Gastrocnemius medialis (tissue), 4 donors: ENCODE measurements around the gene BEND6.
"Not testable (repeated sequence)": the region's sequence is repeated elsewhere in the genome, so short reads cannot be mapped to it uniquely, and the experiment has no call there.

Experiments used
- POLR2A ChIP-seq, 2 donors: fragments of 450-650 bp; IDR thresholded peaks; one replicate each; pipeline ENCODE4 v1.6.1; 2017; ENCODE audit warnings: antibody characterized with exemption in 2 of 2, mild to moderate bottlenecking in 2 of 2, moderate library complexity in 2 of 2
- TF ChIP-seq, protein P1 (sequence below), 5 experiments: fragments of 450-650 bp in 3 of 5; fragments of 200-600 bp in 2 of 5; sonication (generic) in 2 of 5; IDR thresholded peaks in 4 of 5; conservative IDR thresholded peaks in 1 of 5; 1 replicate in 4 of 5; 2 replicates in 1 of 5; pipeline ENCODE4 v1.5.1; 2016 to 2019; ENCODE audit warnings: antibody characterized with exemption in 5 of 5, mild to moderate bottlenecking in 3 of 5, moderate library complexity in 3 of 5

DNA sequence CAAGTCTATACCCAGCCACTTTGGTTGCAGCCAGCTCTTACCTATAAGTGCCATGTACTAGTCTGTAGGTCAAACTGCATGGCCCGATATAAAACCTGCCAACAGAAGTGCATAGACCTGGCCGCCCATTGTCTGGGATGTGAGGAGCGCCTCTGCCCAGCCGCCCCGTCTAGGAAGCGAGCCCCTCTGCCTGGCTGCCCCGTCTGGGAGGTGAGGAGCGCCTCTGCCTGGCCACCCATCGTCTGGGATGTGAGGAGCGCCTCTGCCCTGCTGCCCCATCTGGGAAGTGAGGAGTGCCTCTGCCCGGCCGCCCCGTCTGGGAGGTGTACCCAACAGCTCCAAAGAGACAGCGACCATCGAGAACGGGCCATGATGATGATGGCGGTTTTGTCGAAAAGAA is 44.8 kb downstream of the BEND6 start:
- TF ChIP-seq, protein P1, sequence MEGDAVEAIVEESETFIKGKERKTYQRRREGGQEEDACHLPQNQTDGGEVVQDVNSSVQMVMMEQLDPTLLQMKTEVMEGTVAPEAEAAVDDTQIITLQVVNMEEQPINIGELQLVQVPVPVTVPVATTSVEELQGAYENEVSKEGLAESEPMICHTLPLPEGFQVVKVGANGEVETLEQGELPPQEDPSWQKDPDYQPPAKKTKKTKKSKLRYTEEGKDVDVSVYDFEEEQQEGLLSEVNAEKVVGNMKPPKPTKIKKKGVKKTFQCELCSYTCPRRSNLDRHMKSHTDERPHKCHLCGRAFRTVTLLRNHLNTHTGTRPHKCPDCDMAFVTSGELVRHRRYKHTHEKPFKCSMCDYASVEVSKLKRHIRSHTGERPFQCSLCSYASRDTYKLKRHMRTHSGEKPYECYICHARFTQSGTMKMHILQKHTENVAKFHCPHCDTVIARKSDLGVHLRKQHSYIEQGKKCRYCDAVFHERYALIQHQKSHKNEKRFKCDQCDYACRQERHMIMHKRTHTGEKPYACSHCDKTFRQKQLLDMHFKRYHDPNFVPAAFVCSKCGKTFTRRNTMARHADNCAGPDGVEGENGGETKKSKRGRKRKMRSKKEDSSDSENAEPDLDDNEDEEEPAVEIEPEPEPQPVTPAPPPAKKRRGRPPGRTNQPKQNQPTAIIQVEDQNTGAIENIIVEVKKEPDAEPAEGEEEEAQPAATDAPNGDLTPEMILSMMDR (IDR thresholded peaks at IDR 0.05 in 4 of 5, conservative IDR thresholded peaks at IDR 0.05 in 1 of 5): not testable (repeated sequence)
- TF ChIP-seq POLR2A (IDR thresholded peaks at IDR 0.05): not testable (repeated sequence)
